Neuron (in vitro differentiated cells): ENCODE results near the gene SLC22A1.
"Not testable (repeated sequence)": the region's sequence is repeated elsewhere in the genome, so short reads cannot be mapped to it uniquely, and the experiment has no call there.

Experiments used
- H2AFZ ChIP-seq: one replicate; pipeline ENCODE4 v1.6.1; 2013; ENCODE audit warnings: low read depth, mild to moderate bottlenecking, inconsistent platforms, low read length, moderate library complexity
- H3K27me3 ChIP-seq: one replicate; pipeline ENCODE4 v1.6.1; 2013; ENCODE audit warnings: low read length; ENCODE audit not compliant: insufficient read depth
- H3K36me3 ChIP-seq: one replicate; pipeline ENCODE4 v1.6.1; 2013; ENCODE audit warnings: low read length; ENCODE audit not compliant: insufficient read depth
- H3K4me1 ChIP-seq: one replicate; pipeline ENCODE4 v1.6.1; 2013; ENCODE audit warnings: low read length; ENCODE audit not compliant: insufficient read depth
- H3K4me3 ChIP-seq: 2 replicates; pipeline ENCODE4 v1.5.1; 2013; ENCODE audit warnings: mild to moderate bottlenecking, low read length, moderate library complexity
- H3K9me3 ChIP-seq: one replicate; pipeline ENCODE4 v1.6.1; 2013; ENCODE audit warnings: low read length

The SLC22A1 gene

GRCh38 chr6:160165928-160166327 lies 44.3 kb downstream of the SLC22A1 start:
- not testable (repeated sequence) for H3K4me3 ChIP-seq, H3K4me1 ChIP-seq, H3K36me3 ChIP-seq, H2AFZ ChIP-seq, H3K9me3 ChIP-seq, H3K27me3 ChIP-seq

GRCh38 chr6:160167604-160168399 lies 46.2 kb downstream of the SLC22A1 start:
- no peaks in the 10 kb centered on the region for H3K27me3 ChIP-seq
- no peaks in the 10 kb centered on the region for H3K4me1 ChIP-seq
- H3K4me3 ChIP-seq, result no peak overlapping the region
- no peak overlapping the region for H2AFZ ChIP-seq
- H3K36me3 ChIP-seq, result no peaks in the 10 kb centered on the region
- H3K9me3 ChIP-seq, result no peaks in the 10 kb centered on the region

GRCh38 chr6:160170018-160170680 lies 48.5 kb downstream of the SLC22A1 start:
- peaks cover 4% of the 10 kb centered on the region for H3K4me1 ChIP-seq
- H2AFZ ChIP-seq, result no peak overlapping the region
- no peak overlapping the region for H3K4me3 ChIP-seq
- H3K27me3 ChIP-seq, result no peaks in the 10 kb centered on the region
- no peaks in the 10 kb centered on the region for H3K36me3 ChIP-seq
- no peaks in the 10 kb centered on the region for H3K9me3 ChIP-seq

- H3K27me3 ChIP-seq, result no peaks in the 10 kb centered on the region
- H3K36me3 ChIP-seq, result no peaks in the 10 kb centered on the region
- H2AFZ ChIP-seq, result no peak overlapping the region
- no peaks in the 10 kb centered on the region for H3K9me3 ChIP-seq
- H3K4me1 ChIP-seq, result peaks cover 4% of the 10 kb centered on the region
- H3K4me3 ChIP-seq, result no peak overlapping the region
Observed at GRCh38 chr6:160172704-160173103, 51.1 kb downstream of the SLC22A1 start.

GRCh38 chr6:160173806-160174527 lies 52.4 kb downstream of the SLC22A1 start:
- H3K9me3 ChIP-seq, result no peaks in the 10 kb centered on the region
- no peak overlapping the region for H3K4me3 ChIP-seq
- H3K4me1 ChIP-seq, result peaks cover 4% of the 10 kb centered on the region

DNA sequence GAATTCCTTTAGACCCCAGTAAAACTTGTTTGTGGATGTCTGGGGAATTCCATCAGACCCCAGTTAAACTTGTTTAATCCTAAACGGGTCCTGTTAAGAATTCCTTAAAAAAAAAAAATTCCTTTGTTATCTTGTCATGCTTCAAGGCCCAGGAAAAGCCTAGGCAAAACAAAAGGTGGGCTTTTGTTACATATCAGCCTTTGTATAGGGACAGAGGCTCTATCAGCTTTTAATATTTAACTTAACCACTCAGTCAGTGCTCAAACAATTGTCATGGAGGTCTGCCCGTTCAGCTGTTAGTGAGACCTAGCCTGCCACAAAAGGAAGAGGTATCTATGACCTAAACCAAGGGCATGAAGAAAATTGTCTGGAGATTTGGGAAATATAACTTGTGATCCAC lies 53.1 kb downstream of the SLC22A1 start:
- H3K36me3 ChIP-seq, result no peaks in the 10 kb centered on the region
- peaks cover 4% of the 10 kb centered on the region for H3K4me1 ChIP-seq
- H3K4me3 ChIP-seq, result no peak overlapping the region
- no peaks in the 10 kb centered on the region for H3K27me3 ChIP-seq
- H2AFZ ChIP-seq, result no peak overlapping the region
- H3K9me3 ChIP-seq, result no peaks in the 10 kb centered on the region

More at GRCh38 chr6:160173806-160174527, 52.4 kb downstream of the SLC22A1 start:
- no peaks in the 10 kb centered on the region for H3K27me3 ChIP-seq
- H3K36me3 ChIP-seq, result no peaks in the 10 kb centered on the region
- H2AFZ ChIP-seq, result no peak overlapping the region

DNA sequence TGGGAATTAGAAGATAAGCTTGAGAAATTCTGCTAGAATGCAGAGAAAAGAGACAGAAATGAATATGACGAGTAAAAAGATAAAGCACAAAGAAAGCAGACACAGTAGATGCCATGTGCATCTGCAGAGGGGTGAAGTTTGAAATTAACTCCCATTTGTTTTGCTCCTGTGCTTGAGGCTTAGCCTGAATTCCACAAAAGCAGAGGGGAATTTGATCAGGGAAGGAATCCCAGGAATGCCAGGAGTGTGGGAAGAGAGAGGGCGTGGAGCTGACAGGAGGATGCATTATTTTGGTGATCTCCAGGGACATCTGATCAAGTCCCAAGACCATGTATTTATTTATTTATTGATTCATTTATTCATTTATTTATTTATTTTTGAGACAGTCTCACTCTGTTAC lies 55.6 kb downstream of the SLC22A1 start:
- Histone ChIP-seq H3K36me3 (no peaks in the 10 kb centered on the region), H2AFZ (no peak overlapping the region), H3K27me3 (no peaks in the 10 kb centered on the region), H3K9me3 (no peaks in the 10 kb centered on the region), H3K4me3 (no peak overlapping the region), H3K4me1 (peaks cover 4% of the 10 kb centered on the region)

DNA sequence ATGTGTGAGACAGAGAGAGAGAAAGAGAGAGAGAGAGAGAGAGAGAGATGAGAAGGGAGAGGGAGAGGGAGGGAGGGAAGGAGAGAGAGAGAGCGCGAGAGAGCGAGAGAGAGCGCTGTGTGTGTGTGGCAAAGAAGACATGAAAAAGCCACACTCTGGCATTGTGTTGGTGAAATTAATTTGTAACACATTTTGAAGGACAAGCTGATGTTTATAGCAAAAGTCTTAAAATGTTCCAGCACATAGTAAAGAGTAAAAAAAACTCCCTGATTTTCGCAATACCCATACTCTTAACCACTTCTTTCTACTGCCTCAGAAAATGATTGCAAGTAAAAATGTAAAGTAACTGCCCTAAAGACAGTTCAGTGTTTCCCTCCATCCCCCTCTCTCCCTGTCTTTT lies 56.7 kb downstream of the SLC22A1 start:
- Histone ChIP-seq H3K4me1 (peaks cover 4% of the 10 kb centered on the region), H2AFZ (no peak overlapping the region), H3K9me3 (no peaks in the 10 kb centered on the region), H3K4me3 (no peak overlapping the region), H3K36me3 (no peaks in the 10 kb centered on the region), H3K27me3 (no peaks in the 10 kb centered on the region)

- H3K4me3 ChIP-seq, result no peak overlapping the region
- no peak overlapping the region for H2AFZ ChIP-seq
- no peaks in the 10 kb centered on the region for H3K36me3 ChIP-seq
- no peaks in the 10 kb centered on the region for H3K9me3 ChIP-seq
- H3K27me3 ChIP-seq, result no peaks in the 10 kb centered on the region
- H3K4me1 ChIP-seq, result no peaks in the 10 kb centered on the region
Observed at GRCh38 chr6:160180706-160181105, 59.1 kb downstream of the SLC22A1 start.

GRCh38 chr6:160188773-160189172 lies 67.2 kb downstream of the SLC22A1 start:
- Histone ChIP-seq H3K9me3 (no peaks in the 10 kb centered on the region), H3K36me3 (no peaks in the 10 kb centered on the region), H3K27me3 (no peaks in the 10 kb centered on the region), H3K4me1 (no peaks in the 10 kb centered on the region), H3K4me3 (no peak overlapping the region), H2AFZ (no peak overlapping the region)

- Histone ChIP-seq H3K9me3 (no peaks in the 10 kb centered on the region), H3K36me3 (no peaks in the 10 kb centered on the region), H3K4me3 (no peak overlapping the region), H2AFZ (no peak overlapping the region), H3K4me1 (no peaks in the 10 kb centered on the region), H3K27me3 (no peaks in the 10 kb centered on the region)
Observed at GRCh38 chr6:160190081-160190480, 68.5 kb downstream of the SLC22A1 start.

- H3K9me3 ChIP-seq, result no peaks in the 10 kb centered on the region
- no peak overlapping the region for H3K4me3 ChIP-seq
- H2AFZ ChIP-seq, result no peak overlapping the region
- no peaks in the 10 kb centered on the region for H3K4me1 ChIP-seq
- no peaks in the 10 kb centered on the region for H3K27me3 ChIP-seq
- H3K36me3 ChIP-seq, result no peaks in the 10 kb centered on the region
Observed at GRCh38 chr6:160190973-160191372, 69.4 kb downstream of the SLC22A1 start.

DNA sequence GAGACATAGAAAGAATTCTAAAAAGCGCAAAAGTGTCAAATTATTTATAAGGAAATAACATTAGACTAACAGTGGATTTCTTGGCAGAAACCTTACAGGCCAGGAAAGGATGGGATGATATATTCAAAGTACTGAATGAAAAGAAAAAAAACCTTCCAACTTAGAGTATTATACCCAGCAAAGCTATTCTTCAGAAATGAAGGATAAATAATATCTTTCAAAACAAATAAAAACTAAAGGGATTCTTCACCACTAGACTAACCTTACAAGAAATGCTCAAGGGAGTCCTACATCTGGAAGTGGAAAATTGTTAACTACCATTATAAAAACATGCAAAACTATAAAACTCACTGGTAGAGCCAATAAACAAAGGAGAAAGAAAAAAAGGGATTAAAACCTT lies 71.2 kb downstream of the SLC22A1 start:
- no peaks in the 10 kb centered on the region for H3K4me1 ChIP-seq
- no peak overlapping the region for H2AFZ ChIP-seq
- H3K4me3 ChIP-seq, result no peak overlapping the region
- no peaks in the 10 kb centered on the region for H3K9me3 ChIP-seq
- H3K36me3 ChIP-seq, result no peaks in the 10 kb centered on the region
- no peaks in the 10 kb centered on the region for H3K27me3 ChIP-seq
